NT2/D1 (cell line): Measurements from ENCODE around the gene EFNA3.

ENCODE experiments used
- DNase-seq: peaks from one replicate; pipeline ENCODE4 v3.0.0-alpha.2; 2011; ENCODE audit warnings: low read depth, low spot score
- H3K27me3 ChIP-seq: 2 replicates; pipeline ENCODE4 v1.6.0; 2011; ENCODE audit warnings: mild to moderate bottlenecking; ENCODE audit not compliant: insufficient read length, insufficient read depth
- H3K36me3 ChIP-seq: 2 replicates; pipeline ENCODE4 v1.6.1; 2011; ENCODE audit warnings: mild to moderate bottlenecking, low read length, mixed read lengths; ENCODE audit not compliant: insufficient read depth, insufficient read length
- H3K4me1 ChIP-seq: 2 replicates; pipeline ENCODE4 v1.5.1; 2011; ENCODE audit not compliant: insufficient read depth, insufficient read length
- H3K4me3 ChIP-seq: 2 replicates; pipeline ENCODE4 v1.5.1; 2011; ENCODE audit warnings: low read depth; ENCODE audit not compliant: insufficient read length
- H3K9ac ChIP-seq: 2 replicates; pipeline ENCODE4 v1.6.0; 2011; ENCODE audit warnings: low read depth; ENCODE audit not compliant: insufficient read length
- H3K9me3 ChIP-seq: 2 replicates; pipeline ENCODE4 v1.5.1; 2011; ENCODE audit warnings: mild to moderate bottlenecking, low read length; ENCODE audit not compliant: insufficient read depth
- SUZ12 ChIP-seq: IDR thresholded peaks from 2 replicates; pipeline ENCODE4 v1.6.1; 2011; ENCODE audit not compliant: insufficient read length, insufficient read depth; ENCODE audit errors: extremely low read depth
- YY1 ChIP-seq: IDR thresholded peaks from 2 replicates; pipeline ENCODE4 v1.6.1; 2011; ENCODE audit not compliant: insufficient read length, insufficient read depth
- ZNF274 ChIP-seq: IDR thresholded peaks from 2 replicates; pipeline ENCODE4 v1.6.1; 2011; ENCODE audit warnings: mild to moderate bottlenecking, low read depth, low read length

EFNA3 gene

DNA sequence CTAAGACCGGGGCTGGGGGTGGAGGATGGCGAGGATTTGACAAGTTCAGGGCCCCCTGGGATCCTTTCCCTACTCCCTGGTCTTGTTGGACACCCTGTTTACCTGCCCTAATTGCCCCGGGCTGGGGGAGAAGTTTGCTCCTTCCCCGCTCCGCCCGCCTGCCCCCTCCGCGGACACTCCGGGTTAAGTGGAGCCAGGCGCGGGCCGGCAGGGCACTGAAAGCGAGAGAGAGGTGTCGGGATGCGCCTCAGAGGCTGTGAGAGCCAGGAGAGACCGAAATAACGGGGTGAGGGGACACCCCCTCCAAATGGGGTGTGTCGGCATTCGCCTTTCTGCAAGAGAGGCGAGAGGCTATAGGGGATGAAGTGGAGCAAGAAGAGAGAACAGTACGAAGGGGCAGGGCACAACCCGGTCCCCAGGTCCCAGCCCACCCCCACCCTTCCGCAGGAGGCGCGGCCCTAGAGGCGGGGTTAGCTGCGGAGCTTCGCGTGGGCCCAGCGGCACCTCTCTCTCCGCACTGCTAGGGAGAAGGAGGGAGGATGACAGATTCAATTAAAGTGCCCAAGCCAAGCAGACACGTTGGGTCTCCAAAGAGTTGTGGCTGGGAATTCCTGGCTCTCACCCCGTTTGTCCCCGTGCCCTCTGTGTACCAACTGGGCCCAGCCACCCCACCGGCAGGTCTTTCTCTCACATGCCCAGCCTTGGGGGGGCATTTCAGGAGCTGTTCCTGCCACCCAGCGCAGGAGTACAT is 3.8 kb downstream of the EFNA3 start:
- DNase-seq, result no peak
- H3K4me1 ChIP-seq, result peaks cover 53% of the 10 kb centered on the region
- H3K27me3 ChIP-seq, result peaks cover 69% of the 10 kb centered on the region
- H3K9ac ChIP-seq, result peak overlapping the region; percentile 1
- no peak for TF ChIP-seq ZNF274
- TF ChIP-seq YY1, result no peak
- TF ChIP-seq SUZ12, result peak; percentile 97
- peak overlapping the region; percentile 40 for H3K4me3 ChIP-seq
- no peaks in the 10 kb centered on the region for H3K36me3 ChIP-seq
- no peaks in the 10 kb centered on the region for H3K9me3 ChIP-seq

DNA sequence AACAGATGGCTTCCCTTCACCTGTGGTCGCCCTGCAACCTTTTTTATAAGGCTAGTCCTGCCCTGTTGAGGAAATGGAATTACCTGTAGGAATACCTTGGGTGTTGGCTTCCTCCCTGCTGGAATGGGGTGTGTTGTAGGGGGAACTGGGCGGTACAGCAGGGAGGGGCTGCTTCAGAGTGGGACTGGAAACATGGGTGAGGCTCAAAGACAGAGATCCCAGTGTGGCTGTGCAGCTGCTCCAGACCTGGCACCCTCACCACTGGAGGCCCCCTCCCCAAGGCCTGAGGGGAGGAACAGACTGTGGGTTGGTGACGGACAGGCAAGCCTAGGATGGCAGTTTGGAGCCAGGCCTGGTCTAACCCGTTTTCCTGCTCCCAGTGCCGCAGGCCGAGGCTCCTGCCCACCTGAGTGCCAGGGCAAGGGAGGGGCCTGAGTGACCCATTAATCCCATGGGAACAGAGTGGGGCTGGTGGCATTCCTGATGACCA is 4.5 kb downstream of the EFNA3 start:
- H3K27me3 ChIP-seq, result peaks cover 63% of the 10 kb centered on the region
- DNase-seq, result no peak
- H3K4me3 ChIP-seq, result no peak overlapping the region
- no peak overlapping the region for H3K9ac ChIP-seq
- H3K36me3 ChIP-seq, result no peaks in the 10 kb centered on the region
- H3K4me1 ChIP-seq, result peaks cover 49% of the 10 kb centered on the region
- no peak for TF ChIP-seq ZNF274
- TF ChIP-seq YY1, result no peak
- no peak for TF ChIP-seq SUZ12
- no peaks in the 10 kb centered on the region for H3K9me3 ChIP-seq

DNA sequence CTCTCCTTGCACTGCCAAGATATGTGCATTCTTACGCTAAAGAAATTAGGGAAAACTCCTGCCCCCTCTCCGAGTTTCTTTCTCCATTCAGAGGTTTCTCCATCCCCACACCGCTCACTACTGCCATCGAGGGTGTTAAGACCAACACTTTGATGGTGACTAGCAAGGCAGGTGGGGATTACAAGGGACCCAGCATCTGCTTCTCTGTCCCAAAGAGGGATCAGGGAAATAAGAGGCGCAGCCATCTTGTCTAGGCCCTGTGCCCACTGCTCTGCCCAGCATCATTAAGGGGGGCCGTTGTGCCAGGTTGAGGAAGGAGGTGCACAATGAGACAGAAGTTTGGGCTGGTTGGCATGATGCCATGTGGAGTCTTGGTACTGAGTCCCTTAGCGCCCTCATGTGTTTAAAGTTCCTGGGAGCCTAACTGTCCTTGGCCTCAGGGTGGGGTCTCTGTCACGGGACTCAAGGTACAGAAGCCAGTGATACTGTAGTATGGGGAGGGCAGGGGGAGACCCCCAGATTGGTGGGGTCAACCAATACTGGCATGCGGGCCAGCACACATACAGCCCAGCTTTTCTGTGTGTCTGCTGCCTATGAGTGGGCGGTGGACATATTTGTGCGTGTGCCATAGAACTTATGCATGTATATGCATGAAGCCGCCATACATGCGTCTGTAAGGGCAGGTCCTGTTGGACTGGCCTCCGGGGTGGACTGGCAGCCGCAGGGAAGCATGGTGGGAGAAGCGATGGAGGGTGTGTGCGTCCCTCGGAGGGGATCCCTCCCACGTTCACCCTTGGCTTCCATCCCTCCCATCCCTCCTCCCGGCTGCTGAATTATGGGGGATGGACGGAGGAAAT is 5.5 kb downstream of the EFNA3 start:
- peaks cover 54% of the 10 kb centered on the region for H3K27me3 ChIP-seq
- no peaks in the 10 kb centered on the region for H3K9me3 ChIP-seq
- no peaks in the 10 kb centered on the region for H3K36me3 ChIP-seq
- peak overlapping the region; percentile 63 for H3K4me3 ChIP-seq
- peaks cover 45% of the 10 kb centered on the region for H3K4me1 ChIP-seq
- no peak for TF ChIP-seq ZNF274
- TF ChIP-seq YY1, result no peak
- no peak for TF ChIP-seq SUZ12
- DNase-seq, result no peak
- H3K9ac ChIP-seq, result peak overlapping the region; percentile 53

DNA sequence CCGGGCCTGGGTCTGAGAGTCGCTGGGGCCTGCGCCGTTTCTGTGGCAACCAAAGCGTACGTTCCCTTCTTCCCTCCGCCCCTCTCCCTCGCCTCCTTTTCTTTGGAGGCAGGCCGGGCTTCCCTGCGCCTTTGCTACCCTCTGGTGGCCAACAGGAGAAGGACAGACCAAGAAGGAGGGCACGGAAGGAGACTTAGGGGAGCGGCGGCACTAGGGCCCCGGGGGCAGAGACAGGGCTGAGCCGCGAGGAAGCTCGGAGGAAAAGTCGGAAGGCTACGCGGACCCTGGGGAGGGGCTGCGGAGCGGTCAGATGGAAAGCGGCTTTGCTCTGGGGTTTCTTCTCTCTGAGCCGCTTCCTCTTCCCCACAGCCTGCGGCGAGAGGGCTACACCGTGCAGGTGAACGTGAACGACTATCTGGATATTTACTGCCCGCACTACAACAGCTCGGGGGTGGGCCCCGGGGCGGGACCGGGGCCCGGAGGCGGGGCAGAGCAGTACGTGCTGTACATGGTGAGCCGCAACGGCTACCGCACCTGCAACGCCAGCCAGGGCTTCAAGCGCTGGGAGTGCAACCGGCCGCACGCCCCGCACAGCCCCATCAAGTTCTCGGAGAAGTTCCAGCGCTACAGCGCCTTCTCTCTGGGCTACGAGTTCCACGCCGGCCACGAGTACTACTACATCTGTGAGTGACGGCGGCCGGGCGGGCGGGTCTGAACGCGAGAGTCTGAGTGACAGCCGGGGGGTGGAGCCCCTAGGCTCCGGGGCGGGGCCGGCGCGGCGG is 6.3 kb downstream of the EFNA3 start:
- peak overlapping the region; percentile 77 for H3K9ac ChIP-seq
- peaks cover 43% of the 10 kb centered on the region for H3K4me1 ChIP-seq
- no peaks in the 10 kb centered on the region for H3K36me3 ChIP-seq
- peak overlapping the region; percentile 63 for H3K4me3 ChIP-seq
- DNase-seq, result peak; percentile 99
- TF ChIP-seq ZNF274 (no peak), SUZ12 (no peak)
- H3K9me3 ChIP-seq, result no peaks in the 10 kb centered on the region
- H3K27me3 ChIP-seq, result peaks cover 46% of the 10 kb centered on the region

DNA sequence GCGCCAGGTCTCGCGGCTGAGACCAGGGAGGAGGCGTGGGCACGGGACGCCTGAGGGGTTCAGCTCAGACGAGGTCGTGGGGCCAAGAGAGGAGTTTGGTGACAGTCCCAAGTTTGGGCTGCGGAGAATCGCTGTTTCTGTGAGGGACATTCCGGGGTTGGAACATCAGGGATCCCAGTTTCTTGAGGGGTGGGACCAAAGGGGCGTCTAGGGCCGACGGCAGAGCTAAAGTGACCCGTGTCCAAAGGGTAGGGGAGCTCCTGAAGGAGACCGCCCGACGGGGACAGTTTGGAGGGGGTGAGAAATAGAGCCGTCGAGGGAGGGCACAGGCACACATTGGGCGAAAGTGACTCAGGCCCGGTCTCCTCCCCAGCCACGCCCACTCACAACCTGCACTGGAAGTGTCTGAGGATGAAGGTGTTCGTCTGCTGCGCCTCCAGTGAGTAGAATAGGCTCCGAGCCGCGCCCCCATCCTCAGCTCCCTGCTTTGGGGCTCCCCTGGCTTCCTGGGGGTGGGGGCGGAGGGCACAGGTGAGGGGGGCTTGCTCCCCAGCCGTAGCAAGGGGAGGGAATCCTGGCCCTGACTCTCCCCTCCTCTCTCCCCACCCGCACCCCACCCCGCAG is 7.0 kb downstream of the EFNA3 start:
- Histone ChIP-seq H3K9ac (peak overlapping the region; percentile 77), H3K4me3 (peak overlapping the region; percentile 63), H3K9me3 (no peaks in the 10 kb centered on the region), H3K36me3 (no peaks in the 10 kb centered on the region), H3K27me3 (peaks cover 39% of the 10 kb centered on the region), H3K4me1 (peaks cover 41% of the 10 kb centered on the region)
- TF ChIP-seq SUZ12 (no peak), ZNF274 (no peak), YY1 (no peak)
- no peak for DNase-seq

DNA sequence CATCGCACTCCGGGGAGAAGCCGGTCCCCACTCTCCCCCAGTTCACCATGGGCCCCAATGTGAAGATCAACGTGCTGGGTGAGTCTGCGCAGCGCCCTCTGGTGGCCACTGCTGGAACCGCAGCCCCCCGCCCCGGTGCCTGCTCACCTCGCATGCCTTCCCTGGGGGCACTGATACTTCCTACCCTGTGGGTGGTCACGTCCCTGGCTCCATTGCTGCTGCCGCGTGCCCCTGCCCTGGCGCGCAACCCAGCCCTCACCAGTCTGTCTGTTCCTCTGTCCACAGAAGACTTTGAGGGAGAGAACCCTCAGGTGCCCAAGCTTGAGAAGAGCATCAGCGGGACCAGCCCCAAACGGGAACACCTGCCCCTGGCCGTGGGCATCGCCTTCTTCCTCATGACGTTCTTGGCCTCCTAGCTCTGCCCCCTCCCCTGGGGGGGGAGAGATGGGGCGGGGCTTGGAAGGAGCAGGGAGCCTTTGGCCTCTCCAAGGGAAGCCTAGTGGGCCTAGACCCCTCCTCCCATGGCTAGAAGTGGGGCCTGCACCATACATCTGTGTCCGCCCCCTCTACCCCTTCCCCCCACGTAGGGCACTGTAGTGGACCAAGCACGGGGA is 7.6 kb downstream of the EFNA3 start:
- Histone ChIP-seq H3K9ac (peak overlapping the region; percentile 34), H3K4me3 (no peak overlapping the region), H3K4me1 (peaks cover 41% of the 10 kb centered on the region), H3K27me3 (peaks cover 33% of the 10 kb centered on the region), H3K36me3 (no peaks in the 10 kb centered on the region), H3K9me3 (no peaks in the 10 kb centered on the region)
- DNase-seq, result no peak
- no peak for TF ChIP-seq SUZ12
- TF ChIP-seq ZNF274, result no peak
- TF ChIP-seq YY1, result no peak
